Posterior cingulate gyrus (tissue), 11 donors: ENCODE results near the gene TTC23.
A peak's percentile ranks its signal among the peaks of the same experiment; 100 is the strongest.

Experiments used
- DNase-seq, 10 donors: peaks; one replicate each; pipeline versions ENCODE4 v3.0.0 to v3.0.0-alpha.2; 2020 to 2021; ENCODE audit warnings: mixed read lengths in 3 of 10
- intact Hi-C: fragments of 100-400 bp; cut with DNase I; formaldehyde crosslinking; loops from one replicate; pipeline ENCODE4 v1.15.1; 2023

Gene TTC23

GRCh38 chr15:99126131-99126588, 123.2 kb downstream of the TTC23 start:
- DNase-seq, result peak in 2 of 10 donors; percentile 22 to 41
- intact Hi-C loops, result no loop called here

GRCh38 chr15:99125061-99125891, 124.1 kb downstream of the TTC23 start:
- peak in 2 of 10 donors; percentile 64 to 82 for DNase-seq
- intact Hi-C loops, result no loop called here

- intact Hi-C loops, result no loop called here
- peak in 2 of 10 donors; percentile 26 to 43 for DNase-seq
Measured at GRCh38 chr15:99124641-99125040, 124.7 kb downstream of the TTC23 start.

- DNase-seq, result peak; percentile 72 to 98 (median 86)
- intact Hi-C loops, result loop anchor here (2.0 kb wide), 1 partner anchor 17 kb away; no protein-coding TSS in a partner anchor
Measured at GRCh38 chr15:99123713-99124451, 125.5 kb downstream of the TTC23 start.

- DNase-seq, result no peak
- intact Hi-C loops, result loop anchor here (2.0 kb wide), 1 partner anchor 16 kb away; no protein-coding TSS in a partner anchor
Measured at GRCh38 chr15:99122831-99123712, 126.3 kb downstream of the TTC23 start.

- intact Hi-C loops, result loop anchor here (2.0 kb wide), 1 partner anchor 15 kb away; no protein-coding TSS in a partner anchor
- DNase-seq, result peak in 1 of 10 donors; percentile 16
Measured at GRCh38 chr15:99121691-99122410, 127.5 kb downstream of the TTC23 start.

GRCh38 chr15:99121207-99121606, 128.2 kb downstream of the TTC23 start:
- DNase-seq, result peak in 2 of 10 donors; percentile 54 to 81

GRCh38 chr15:99120050-99120777, 129.2 kb downstream of the TTC23 start:
- intact Hi-C loops, result no loop called here
- DNase-seq, result peak in 2 of 10 donors; percentile 27 to 58

More at GRCh38 chr15:99121207-99121606, 128.2 kb downstream of the TTC23 start:
- intact Hi-C loops, result no loop called here

GRCh38 chr15:99118801-99119546, 130.4 kb downstream of the TTC23 start:
- intact Hi-C loops, result no loop called here
- peak in 2 of 10 donors; percentile 63 to 81 for DNase-seq

GRCh38 chr15:99118258-99118632, 131.1 kb downstream of the TTC23 start:
- intact Hi-C loops, result no loop called here
- peak in 1 of 10 donors; percentile 18 for DNase-seq

GRCh38 chr15:99117563-99118257, 131.7 kb downstream of the TTC23 start:
- intact Hi-C loops, result no loop called here
- peak in 2 of 10 donors; percentile 61 to 62 for DNase-seq

GRCh38 chr15:99117111-99117510, 132.3 kb downstream of the TTC23 start:
- intact Hi-C loops, result no loop called here
- peak in 1 of 10 donors; percentile 53 for DNase-seq

GRCh38 chr15:99115300-99116215, 133.8 kb downstream of the TTC23 start:
- intact Hi-C loops, result no loop called here
- peak in 2 of 10 donors; percentile 44 to 52 for DNase-seq

- intact Hi-C loops, result no loop called here
Measured at GRCh38 chr15:99114511-99115299, 134.7 kb downstream of the TTC23 start.

GRCh38 chr15:99113547-99114271, 135.7 kb downstream of the TTC23 start:
- intact Hi-C loops, result no loop called here
- peak in 1 of 10 donors; percentile 28 for DNase-seq

More at GRCh38 chr15:99114511-99115299, 134.7 kb downstream of the TTC23 start:
- peak in 2 of 10 donors; percentile 33 to 51 for DNase-seq
